ENCODE results near the gene TMEM135. TPM values are rescaled to one million over a fixed set of nuclear protein-coding genes. Genes with fewer than 3 reads are reported as not detected.

Gene TMEM135
- total RNA-seq, 1 donor from 2014 or later, result 24.7 TPM

DNA sequence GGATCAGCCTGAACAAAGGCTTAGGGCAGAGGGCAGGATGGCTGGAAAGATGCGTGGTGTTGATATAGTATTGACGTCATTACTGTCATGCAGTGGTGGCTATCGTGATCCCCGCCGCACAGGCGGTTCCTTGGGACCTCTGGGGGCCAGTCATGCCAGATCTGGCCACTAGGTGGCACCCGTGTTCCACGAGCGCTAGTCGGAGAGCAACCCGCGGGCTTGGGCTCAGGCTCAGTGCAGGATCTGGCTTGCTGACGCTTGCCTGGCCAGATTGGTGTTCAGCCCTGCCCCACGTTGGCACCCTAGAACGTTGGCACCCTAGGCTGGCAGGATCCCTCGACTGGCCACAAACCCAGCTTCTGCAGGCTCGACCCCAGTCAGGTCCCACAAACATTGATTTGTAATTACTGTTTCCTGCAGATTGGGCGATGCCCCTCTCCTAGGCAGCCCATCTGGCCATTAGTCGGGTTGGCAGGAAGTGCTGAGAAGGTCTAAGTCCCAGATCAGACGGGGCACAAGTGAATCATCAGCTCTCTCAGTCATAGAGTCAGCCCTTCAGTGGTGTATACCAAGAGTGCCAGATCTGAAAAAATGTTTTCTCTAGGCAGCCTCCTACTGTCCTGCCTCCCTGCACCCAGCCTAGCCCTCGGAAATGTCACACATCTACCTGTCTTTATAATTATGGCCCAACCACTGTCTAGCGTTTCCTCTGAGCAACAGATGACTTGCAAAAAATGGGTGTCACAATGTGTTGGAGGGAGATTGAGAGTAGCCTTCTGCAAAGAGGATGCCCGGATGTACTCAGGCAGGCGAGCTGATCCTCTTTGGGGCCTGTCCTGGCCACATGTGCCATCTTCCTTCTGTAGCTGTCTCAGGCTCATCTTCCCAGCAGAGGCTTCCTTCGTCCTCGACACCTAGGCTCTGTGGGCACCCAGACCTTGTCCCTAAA is 315.3 kb downstream of the TMEM135 start:
- DNase-seq (ENCODE audit: extremely low spot score, unreplicated experiment), result peak; percentile 94
- Mint-ChIP-seq H3K36me3 (ENCODE audit: unreplicated experiment) (no peaks in the 10 kb centered on the region), H3K27me3 (ENCODE audit: unreplicated experiment) (peaks cover 3% of the 10 kb centered on the region), H3K9me3 (ENCODE audit: unreplicated experiment) (no peaks in the 10 kb centered on the region), H3K4me1 (ENCODE audit: unreplicated experiment) (peaks cover 9% of the 10 kb centered on the region), H3K27ac (ENCODE audit: unreplicated experiment) (no peak overlapping the region), H3K4me3 (ENCODE audit: unreplicated experiment) (no peak overlapping the region)
- TF ChIP-seq, protein P1, sequence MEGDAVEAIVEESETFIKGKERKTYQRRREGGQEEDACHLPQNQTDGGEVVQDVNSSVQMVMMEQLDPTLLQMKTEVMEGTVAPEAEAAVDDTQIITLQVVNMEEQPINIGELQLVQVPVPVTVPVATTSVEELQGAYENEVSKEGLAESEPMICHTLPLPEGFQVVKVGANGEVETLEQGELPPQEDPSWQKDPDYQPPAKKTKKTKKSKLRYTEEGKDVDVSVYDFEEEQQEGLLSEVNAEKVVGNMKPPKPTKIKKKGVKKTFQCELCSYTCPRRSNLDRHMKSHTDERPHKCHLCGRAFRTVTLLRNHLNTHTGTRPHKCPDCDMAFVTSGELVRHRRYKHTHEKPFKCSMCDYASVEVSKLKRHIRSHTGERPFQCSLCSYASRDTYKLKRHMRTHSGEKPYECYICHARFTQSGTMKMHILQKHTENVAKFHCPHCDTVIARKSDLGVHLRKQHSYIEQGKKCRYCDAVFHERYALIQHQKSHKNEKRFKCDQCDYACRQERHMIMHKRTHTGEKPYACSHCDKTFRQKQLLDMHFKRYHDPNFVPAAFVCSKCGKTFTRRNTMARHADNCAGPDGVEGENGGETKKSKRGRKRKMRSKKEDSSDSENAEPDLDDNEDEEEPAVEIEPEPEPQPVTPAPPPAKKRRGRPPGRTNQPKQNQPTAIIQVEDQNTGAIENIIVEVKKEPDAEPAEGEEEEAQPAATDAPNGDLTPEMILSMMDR (IDR thresholded peaks at IDR 0.05), result peak; percentile 98

DNA sequence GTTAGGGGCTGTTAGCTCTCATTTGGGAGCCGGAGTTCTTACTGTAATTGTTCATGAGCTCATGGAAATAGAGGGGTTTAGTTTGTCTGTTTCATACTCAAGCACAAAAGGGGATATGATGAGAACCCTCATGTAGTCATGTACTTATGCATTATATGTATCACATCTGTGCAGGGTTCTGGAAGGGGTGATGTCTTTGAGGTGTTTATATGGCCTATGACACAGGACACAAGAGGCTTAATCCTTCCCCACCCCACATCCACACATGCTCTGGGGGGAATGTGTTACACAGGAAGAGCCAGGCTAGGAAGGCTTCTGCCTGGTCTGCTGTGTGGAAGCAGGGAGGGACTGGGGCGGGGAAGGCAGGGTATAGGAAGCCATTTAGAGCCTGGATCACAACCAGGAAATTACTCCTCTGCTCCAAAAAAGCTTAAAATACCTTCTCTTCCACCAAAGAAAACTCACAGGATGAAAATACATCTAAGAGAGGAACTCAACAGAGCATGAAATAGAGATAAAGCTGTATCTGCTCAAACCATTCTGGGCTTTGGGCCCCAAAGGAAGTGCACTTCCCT is 316.1 kb downstream of the TMEM135 start:
- Mint-ChIP-seq H3K27ac (ENCODE audit: unreplicated experiment) (no peak overlapping the region), H3K27me3 (ENCODE audit: unreplicated experiment) (peaks cover 3% of the 10 kb centered on the region), H3K9me3 (ENCODE audit: unreplicated experiment) (no peaks in the 10 kb centered on the region), H3K4me1 (ENCODE audit: unreplicated experiment) (peaks cover 9% of the 10 kb centered on the region), H3K4me3 (ENCODE audit: unreplicated experiment) (no peak overlapping the region), H3K36me3 (ENCODE audit: unreplicated experiment) (no peaks in the 10 kb centered on the region)
- no peak for DNase-seq (ENCODE audit: extremely low spot score, unreplicated experiment)
- TF ChIP-seq, protein P1 (IDR thresholded peaks at IDR 0.05), result no peak

GRCh38 chr11:87355596-87355995 is 317.9 kb downstream of the TMEM135 start:
- H3K4me1 Mint-ChIP-seq (ENCODE audit: unreplicated experiment), result peaks cover 9% of the 10 kb centered on the region
- H3K27ac Mint-ChIP-seq (ENCODE audit: unreplicated experiment), result no peak overlapping the region
- no peaks in the 10 kb centered on the region for H3K36me3 Mint-ChIP-seq (ENCODE audit: unreplicated experiment)
- H3K9me3 Mint-ChIP-seq (ENCODE audit: unreplicated experiment), result no peaks in the 10 kb centered on the region
- peaks cover 3% of the 10 kb centered on the region for H3K27me3 Mint-ChIP-seq (ENCODE audit: unreplicated experiment)
- no peak for DNase-seq (ENCODE audit: extremely low spot score, unreplicated experiment)
- TF ChIP-seq, protein P1 (IDR thresholded peaks at IDR 0.05), result no peak
- no peak overlapping the region for H3K4me3 Mint-ChIP-seq (ENCODE audit: unreplicated experiment)

GRCh38 chr11:87356428-87356827 is 318.7 kb downstream of the TMEM135 start:
- H3K9me3 Mint-ChIP-seq (ENCODE audit: unreplicated experiment), result no peaks in the 10 kb centered on the region
- TF ChIP-seq, protein P1 (IDR thresholded peaks at IDR 0.05), result no peak

DNA sequence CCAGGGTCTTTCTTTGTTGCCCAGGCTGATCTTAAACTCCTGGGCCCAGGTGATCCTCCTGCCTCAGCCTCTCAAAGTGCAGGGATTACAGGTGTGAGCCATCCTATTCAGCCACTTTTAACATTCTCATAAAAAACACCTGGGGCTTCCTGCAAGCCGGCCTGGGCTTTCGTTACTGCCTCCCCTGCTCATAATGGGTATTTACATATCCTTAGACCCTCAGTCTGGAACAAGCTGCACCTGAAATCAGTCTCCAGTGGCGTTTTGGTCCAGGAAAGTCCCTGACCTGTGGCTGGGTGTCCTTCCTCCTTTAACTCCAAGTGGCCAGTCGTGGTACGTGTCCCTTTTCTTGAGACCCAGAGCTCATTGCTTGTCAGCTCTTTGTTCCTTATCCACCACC is 320.7 kb downstream of the TMEM135 start:
- no peak overlapping the region for H3K27ac Mint-ChIP-seq (ENCODE audit: unreplicated experiment)
- no peaks in the 10 kb centered on the region for H3K9me3 Mint-ChIP-seq (ENCODE audit: unreplicated experiment)
- no peaks in the 10 kb centered on the region for H3K36me3 Mint-ChIP-seq (ENCODE audit: unreplicated experiment)
- DNase-seq (ENCODE audit: extremely low spot score, unreplicated experiment), result no peak
- no peak overlapping the region for H3K4me3 Mint-ChIP-seq (ENCODE audit: unreplicated experiment)
- TF ChIP-seq, protein P1 (IDR thresholded peaks at IDR 0.05), result no peak
- peaks cover 2% of the 10 kb centered on the region for H3K4me1 Mint-ChIP-seq (ENCODE audit: unreplicated experiment)
- no peaks in the 10 kb centered on the region for H3K27me3 Mint-ChIP-seq (ENCODE audit: unreplicated experiment)

More at GRCh38 chr11:87356428-87356827, 318.7 kb downstream of the TMEM135 start:
- H3K27ac Mint-ChIP-seq (ENCODE audit: unreplicated experiment), result no peak overlapping the region
- DNase-seq (ENCODE audit: extremely low spot score, unreplicated experiment), result no peak
- H3K27me3 Mint-ChIP-seq (ENCODE audit: unreplicated experiment), result peaks cover 3% of the 10 kb centered on the region
- no peak overlapping the region for H3K4me3 Mint-ChIP-seq (ENCODE audit: unreplicated experiment)
- H3K4me1 Mint-ChIP-seq (ENCODE audit: unreplicated experiment), result peaks cover 9% of the 10 kb centered on the region
- no peaks in the 10 kb centered on the region for H3K36me3 Mint-ChIP-seq (ENCODE audit: unreplicated experiment)

All from osteocyte (in vitro differentiated cells).